K562 (cell line): ENCODE measurements around the gene TTYH2. TPM values are rescaled to one million over a fixed set of nuclear protein-coding genes. Genes with fewer than 3 reads are reported as not detected.

Experiments
- ADNP ChIP-seq: fragments of 200-800 bp; sonication (Bioruptor generic); IDR thresholded peaks from 2 replicates; pipeline ENCODE4 v1.6.1; 2016; ENCODE audit warnings: missing genetic modification characterization, missing compliant biosample characterization
- polyA plus RNA-seq, 8 experiments: library from polyadenylated mRNA; depleted of rRNA in 4 of 8; stranded (reverse) in 5 of 8; unstranded in 3 of 8; fragments of >200 nt; fragmentation: Nextera tagmentation in 2 of 8; fragmentation: Illumina TruSeq in 1 of 8; extraction: Ambion mirVana in 2 of 8; extraction: Trizol in 1 of 8; gene quantifications; 2 replicates each; pipeline versions ENCODE4 v1.2.1 to v1.2.3, GENCODE V29; 2011 to 2014; ENCODE audit warnings: inconsistent platforms in 1 of 8, missing spikeins in 1 of 8
- total RNA-seq, 7 experiments: library from RNA; depleted of rRNA in 6 of 7; stranded (reverse); fragments of >200 nt in 6 of 7; fragmentation: Illumina TruSeq in 2 of 7; extraction: Trizol in 2 of 7; gene quantifications; 2 replicates each; pipeline versions ENCODE4 v1.2.1 to v1.2.3, GENCODE V29; 2011 to 2021; ENCODE audit warnings: low replicate concordance in 1 of 7
- TF ChIP-seq, protein P1 (sequence below): fragments of 450-650 bp; IDR thresholded peaks from 2 replicates; pipeline ENCODE4 v1.6.1; 2016; ENCODE audit warnings: mild to moderate bottlenecking, moderate library complexity

The TTYH2 gene
- total and polyA plus RNA-seq, 9 of the 15 experiments (the other 6 are each of a cell fraction or from before 2014, with no cell fraction given): 0.03 to 2.0 (median 0.91) TPM

DNA sequence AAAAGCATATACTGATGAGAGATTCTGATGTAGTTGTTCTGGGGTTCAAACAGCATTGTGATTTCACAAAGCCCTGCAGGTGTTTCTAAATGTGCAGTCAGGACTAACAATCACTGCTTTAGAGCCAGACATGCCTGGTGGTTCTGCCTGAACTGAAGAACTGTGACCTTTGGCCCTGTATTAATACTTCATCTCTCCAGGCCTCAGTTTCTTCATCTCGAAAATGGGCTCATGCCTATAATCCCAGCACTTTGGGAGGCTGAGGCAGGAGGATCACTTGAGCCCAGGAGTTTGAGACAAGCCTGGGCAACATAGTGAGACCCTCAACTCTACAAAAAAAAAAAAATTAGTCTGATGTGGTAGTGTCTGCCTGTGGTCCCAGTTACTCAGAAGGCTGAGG lies 64.6 kb downstream of the TTYH2 start (continued):
- peak; percentile 91 for TF ChIP-seq ADNP (tag)
- TF ChIP-seq, protein P1, sequence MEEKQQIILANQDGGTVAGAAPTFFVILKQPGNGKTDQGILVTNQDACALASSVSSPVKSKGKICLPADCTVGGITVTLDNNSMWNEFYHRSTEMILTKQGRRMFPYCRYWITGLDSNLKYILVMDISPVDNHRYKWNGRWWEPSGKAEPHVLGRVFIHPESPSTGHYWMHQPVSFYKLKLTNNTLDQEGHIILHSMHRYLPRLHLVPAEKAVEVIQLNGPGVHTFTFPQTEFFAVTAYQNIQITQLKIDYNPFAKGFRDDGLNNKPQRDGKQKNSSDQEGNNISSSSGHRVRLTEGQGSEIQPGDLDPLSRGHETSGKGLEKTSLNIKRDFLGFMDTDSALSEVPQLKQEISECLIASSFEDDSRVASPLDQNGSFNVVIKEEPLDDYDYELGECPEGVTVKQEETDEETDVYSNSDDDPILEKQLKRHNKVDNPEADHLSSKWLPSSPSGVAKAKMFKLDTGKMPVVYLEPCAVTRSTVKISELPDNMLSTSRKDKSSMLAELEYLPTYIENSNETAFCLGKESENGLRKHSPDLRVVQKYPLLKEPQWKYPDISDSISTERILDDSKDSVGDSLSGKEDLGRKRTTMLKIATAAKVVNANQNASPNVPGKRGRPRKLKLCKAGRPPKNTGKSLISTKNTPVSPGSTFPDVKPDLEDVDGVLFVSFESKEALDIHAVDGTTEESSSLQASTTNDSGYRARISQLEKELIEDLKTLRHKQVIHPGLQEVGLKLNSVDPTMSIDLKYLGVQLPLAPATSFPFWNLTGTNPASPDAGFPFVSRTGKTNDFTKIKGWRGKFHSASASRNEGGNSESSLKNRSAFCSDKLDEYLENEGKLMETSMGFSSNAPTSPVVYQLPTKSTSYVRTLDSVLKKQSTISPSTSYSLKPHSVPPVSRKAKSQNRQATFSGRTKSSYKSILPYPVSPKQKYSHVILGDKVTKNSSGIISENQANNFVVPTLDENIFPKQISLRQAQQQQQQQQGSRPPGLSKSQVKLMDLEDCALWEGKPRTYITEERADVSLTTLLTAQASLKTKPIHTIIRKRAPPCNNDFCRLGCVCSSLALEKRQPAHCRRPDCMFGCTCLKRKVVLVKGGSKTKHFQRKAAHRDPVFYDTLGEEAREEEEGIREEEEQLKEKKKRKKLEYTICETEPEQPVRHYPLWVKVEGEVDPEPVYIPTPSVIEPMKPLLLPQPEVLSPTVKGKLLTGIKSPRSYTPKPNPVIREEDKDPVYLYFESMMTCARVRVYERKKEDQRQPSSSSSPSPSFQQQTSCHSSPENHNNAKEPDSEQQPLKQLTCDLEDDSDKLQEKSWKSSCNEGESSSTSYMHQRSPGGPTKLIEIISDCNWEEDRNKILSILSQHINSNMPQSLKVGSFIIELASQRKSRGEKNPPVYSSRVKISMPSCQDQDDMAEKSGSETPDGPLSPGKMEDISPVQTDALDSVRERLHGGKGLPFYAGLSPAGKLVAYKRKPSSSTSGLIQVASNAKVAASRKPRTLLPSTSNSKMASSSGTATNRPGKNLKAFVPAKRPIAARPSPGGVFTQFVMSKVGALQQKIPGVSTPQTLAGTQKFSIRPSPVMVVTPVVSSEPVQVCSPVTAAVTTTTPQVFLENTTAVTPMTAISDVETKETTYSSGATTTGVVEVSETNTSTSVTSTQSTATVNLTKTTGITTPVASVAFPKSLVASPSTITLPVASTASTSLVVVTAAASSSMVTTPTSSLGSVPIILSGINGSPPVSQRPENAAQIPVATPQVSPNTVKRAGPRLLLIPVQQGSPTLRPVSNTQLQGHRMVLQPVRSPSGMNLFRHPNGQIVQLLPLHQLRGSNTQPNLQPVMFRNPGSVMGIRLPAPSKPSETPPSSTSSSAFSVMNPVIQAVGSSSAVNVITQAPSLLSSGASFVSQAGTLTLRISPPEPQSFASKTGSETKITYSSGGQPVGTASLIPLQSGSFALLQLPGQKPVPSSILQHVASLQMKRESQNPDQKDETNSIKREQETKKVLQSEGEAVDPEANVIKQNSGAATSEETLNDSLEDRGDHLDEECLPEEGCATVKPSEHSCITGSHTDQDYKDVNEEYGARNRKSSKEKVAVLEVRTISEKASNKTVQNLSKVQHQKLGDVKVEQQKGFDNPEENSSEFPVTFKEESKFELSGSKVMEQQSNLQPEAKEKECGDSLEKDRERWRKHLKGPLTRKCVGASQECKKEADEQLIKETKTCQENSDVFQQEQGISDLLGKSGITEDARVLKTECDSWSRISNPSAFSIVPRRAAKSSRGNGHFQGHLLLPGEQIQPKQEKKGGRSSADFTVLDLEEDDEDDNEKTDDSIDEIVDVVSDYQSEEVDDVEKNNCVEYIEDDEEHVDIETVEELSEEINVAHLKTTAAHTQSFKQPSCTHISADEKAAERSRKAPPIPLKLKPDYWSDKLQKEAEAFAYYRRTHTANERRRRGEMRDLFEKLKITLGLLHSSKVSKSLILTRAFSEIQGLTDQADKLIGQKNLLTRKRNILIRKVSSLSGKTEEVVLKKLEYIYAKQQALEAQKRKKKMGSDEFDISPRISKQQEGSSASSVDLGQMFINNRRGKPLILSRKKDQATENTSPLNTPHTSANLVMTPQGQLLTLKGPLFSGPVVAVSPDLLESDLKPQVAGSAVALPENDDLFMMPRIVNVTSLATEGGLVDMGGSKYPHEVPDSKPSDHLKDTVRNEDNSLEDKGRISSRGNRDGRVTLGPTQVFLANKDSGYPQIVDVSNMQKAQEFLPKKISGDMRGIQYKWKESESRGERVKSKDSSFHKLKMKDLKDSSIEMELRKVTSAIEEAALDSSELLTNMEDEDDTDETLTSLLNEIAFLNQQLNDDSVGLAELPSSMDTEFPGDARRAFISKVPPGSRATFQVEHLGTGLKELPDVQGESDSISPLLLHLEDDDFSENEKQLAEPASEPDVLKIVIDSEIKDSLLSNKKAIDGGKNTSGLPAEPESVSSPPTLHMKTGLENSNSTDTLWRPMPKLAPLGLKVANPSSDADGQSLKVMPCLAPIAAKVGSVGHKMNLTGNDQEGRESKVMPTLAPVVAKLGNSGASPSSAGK: no peak
